Measurements from ENCODE around the gene RAMP1. TPM values are rescaled to one million over a fixed set of nuclear protein-coding genes. Genes with fewer than 3 reads are reported as not detected.

The RAMP1 gene
- total RNA-seq, 4 donors from 2014 or later, result 1.3 to 50.8 (median 31.5) TPM

- no peak for TF ChIP-seq CTCF (IDR thresholded peaks at IDR 0.05)
- ATAC-seq (ENCODE audit: low FRiP score) (no peak), DNase-seq (ENCODE audit: low spot score) (no peak)
These were observed 5.1 kb upstream of the RAMP1 start for GRCh38 chr2:237854295-237854694.

- ATAC-seq (ENCODE audit: low FRiP score) (no peak), DNase-seq (ENCODE audit: low spot score) (no peak)
- no peak for TF ChIP-seq CTCF (IDR thresholded peaks at IDR 0.05)
These were observed 1.6 kb upstream of the RAMP1 start for GRCh38 chr2:237857791-237858190.

- DNase-seq (ENCODE audit: low spot score), result no peak
- TF ChIP-seq CTCF (IDR thresholded peaks at IDR 0.05), result peak in 1 of 3 donors; percentile 60
- ATAC-seq (ENCODE audit: low FRiP score), result peak; percentile 60
These were observed 935 bp upstream of the RAMP1 start for GRCh38 chr2:237858294-237859081.

GRCh38 chr2:237859082-237859433 is 365 bp upstream of the RAMP1 start:
- no peak for TF ChIP-seq CTCF (IDR thresholded peaks at IDR 0.05)
- no peak for DNase-seq (ENCODE audit: low spot score)
- ATAC-seq (ENCODE audit: low FRiP score), result no peak

- ATAC-seq (ENCODE audit: low FRiP score) (no peak), DNase-seq (ENCODE audit: low spot score) (no peak)
- no peak for TF ChIP-seq CTCF (IDR thresholded peaks at IDR 0.05)
These were observed 981 bp downstream of the RAMP1 start for GRCh38 chr2:237860273-237860935.

GRCh38 chr2:237861875-237862527 is 2.6 kb downstream of the RAMP1 start:
- ATAC-seq (ENCODE audit: low FRiP score) (no peak), DNase-seq (ENCODE audit: low spot score) (no peak)
- no peak for TF ChIP-seq CTCF (IDR thresholded peaks at IDR 0.05)

Measured in omental fat pad (tissue), 4 donors.